ENCODE results near the gene PAPPA. TPM values are rescaled to one million over a fixed set of nuclear protein-coding genes. Genes with fewer than 3 reads are reported as not detected.
A peak's percentile ranks its signal among the peaks of the same experiment; 100 is the strongest.

PAPPA gene
- total and polyA plus RNA-seq, 9 of the 15 experiments (the other 6 are each of a cell fraction or from before 2014, with no cell fraction given), result 0.06 to 0.18 (median 0.11) TPM

DNA sequence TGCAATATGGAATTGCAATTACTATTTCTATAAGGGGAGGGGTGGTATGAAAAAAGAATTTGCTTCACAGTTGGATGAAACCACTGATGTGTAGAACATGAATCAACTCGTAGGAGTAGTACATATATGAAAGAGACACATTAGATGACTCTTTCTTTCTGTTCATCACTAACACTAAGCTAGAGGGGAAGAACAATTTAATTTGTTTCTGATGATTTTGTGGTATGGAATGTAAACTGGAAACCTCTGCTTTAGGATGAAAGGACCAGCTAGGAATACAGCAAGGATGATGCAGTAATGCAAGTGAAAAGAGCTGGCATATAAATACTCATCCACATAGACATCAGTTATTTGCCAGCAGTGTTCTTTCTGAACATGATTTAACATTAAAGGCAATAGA, 113.4 kb downstream of the PAPPA start (continued):
- TF ChIP-seq RFX1 (IDR thresholded peaks at IDR 0.05) (no peak), POLR2G (IDR thresholded peaks at IDR 0.05; ENCODE audit: low read depth, low read length) (no peak)
- TF ChIP-seq, protein P1, sequence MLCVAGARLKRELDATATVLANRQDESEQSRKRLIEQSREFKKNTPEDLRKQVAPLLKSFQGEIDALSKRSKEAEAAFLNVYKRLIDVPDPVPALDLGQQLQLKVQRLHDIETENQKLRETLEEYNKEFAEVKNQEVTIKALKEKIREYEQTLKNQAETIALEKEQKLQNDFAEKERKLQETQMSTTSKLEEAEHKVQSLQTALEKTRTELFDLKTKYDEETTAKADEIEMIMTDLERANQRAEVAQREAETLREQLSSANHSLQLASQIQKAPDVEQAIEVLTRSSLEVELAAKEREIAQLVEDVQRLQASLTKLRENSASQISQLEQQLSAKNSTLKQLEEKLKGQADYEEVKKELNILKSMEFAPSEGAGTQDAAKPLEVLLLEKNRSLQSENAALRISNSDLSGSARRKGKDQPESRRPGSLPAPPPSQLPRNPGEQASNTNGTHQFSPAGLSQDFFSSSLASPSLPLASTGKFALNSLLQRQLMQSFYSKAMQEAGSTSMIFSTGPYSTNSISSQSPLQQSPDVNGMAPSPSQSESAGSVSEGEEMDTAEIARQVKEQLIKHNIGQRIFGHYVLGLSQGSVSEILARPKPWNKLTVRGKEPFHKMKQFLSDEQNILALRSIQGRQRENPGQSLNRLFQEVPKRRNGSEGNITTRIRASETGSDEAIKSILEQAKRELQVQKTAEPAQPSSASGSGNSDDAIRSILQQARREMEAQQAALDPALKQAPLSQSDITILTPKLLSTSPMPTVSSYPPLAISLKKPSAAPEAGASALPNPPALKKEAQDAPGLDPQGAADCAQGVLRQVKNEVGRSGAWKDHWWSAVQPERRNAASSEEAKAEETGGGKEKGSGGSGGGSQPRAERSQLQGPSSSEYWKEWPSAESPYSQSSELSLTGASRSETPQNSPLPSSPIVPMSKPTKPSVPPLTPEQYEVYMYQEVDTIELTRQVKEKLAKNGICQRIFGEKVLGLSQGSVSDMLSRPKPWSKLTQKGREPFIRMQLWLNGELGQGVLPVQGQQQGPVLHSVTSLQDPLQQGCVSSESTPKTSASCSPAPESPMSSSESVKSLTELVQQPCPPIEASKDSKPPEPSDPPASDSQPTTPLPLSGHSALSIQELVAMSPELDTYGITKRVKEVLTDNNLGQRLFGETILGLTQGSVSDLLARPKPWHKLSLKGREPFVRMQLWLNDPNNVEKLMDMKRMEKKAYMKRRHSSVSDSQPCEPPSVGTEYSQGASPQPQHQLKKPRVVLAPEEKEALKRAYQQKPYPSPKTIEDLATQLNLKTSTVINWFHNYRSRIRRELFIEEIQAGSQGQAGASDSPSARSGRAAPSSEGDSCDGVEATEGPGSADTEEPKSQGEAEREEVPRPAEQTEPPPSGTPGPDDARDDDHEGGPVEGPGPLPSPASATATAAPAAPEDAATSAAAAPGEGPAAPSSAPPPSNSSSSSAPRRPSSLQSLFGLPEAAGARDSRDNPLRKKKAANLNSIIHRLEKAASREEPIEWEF (CRISPR knock-in tag; IDR thresholded peaks at IDR 0.05), result no peak

GRCh38 chr9:116269250-116269649, 115.7 kb downstream of the PAPPA start:
- no peaks in the 10 kb centered on the region for H3K36me3 ChIP-seq (ENCODE audit: control insufficient read depth, insufficient read depth, low read length)
- H3K4me3 ChIP-seq, result no peak overlapping the region
- no peak overlapping the region for H2AFZ ChIP-seq (ENCODE audit: low read depth, low read length)
- ChIA-PET POLR2A (interaction anchor here (1.5 kb wide), 1 partner anchor 9 kb away, joined by 4 read pairs; no protein-coding TSS in a partner anchor), CTCF (ENCODE audit: low intra/inter-chr PET ratio) (no interaction called here)
- no peak for DNase-seq (ENCODE audit: extremely low read depth in 1 of 4, low spot score in 3 of 4)
- H3K9me3 ChIP-seq (replicated peaks; ENCODE audit: control insufficient read depth, insufficient read depth, low read depth, low read length), result no peaks in the 10 kb centered on the region
- FAIRE-seq, result no peak
- no peaks in the 10 kb centered on the region for H3K27me3 ChIP-seq (ENCODE audit: control insufficient read depth in 2 of 2, insufficient read depth in 2 of 2, low read length in 2 of 2)
- BruUV-seq (replicated peaks), result no TSS peak
- no peak for ATAC-seq
- H4K20me1 ChIP-seq (replicated peaks; ENCODE audit: control insufficient read depth, insufficient read depth, low read length), result no peaks in the 10 kb centered on the region
- no peak overlapping the region for H3K27ac ChIP-seq (ENCODE audit: extremely low read depth, low read depth, low read length)
- 3% methylated on average over 2 of the region's 2 CpGs for WGBS (ENCODE audit: insufficient coverage, low coverage, missing lambda C conversion rate)
- H3K4me2 ChIP-seq (ENCODE audit: insufficient read depth, low read length), result no peak overlapping the region
- H3K9ac ChIP-seq (ENCODE audit: insufficient read depth in 1 of 2, low read depth in 2 of 2, low read length in 2 of 2), result no peak overlapping the region
- intact Hi-C loops (cut with micrococcal nuclease) (loop anchor here (2.0 kb wide), 1 partner anchor 304 kb away; no protein-coding TSS in a partner anchor), in situ Hi-C loops (cut with MboI) (no loop called here)
- H3K4me1 ChIP-seq (replicated peaks in 1 of 2; ENCODE audit: control insufficient read depth in 2 of 2, insufficient read depth in 2 of 2, low read length in 2 of 2), result no peaks in the 10 kb centered on the region
- H3K79me2 ChIP-seq (ENCODE audit: control insufficient read depth, insufficient read depth, low read length), result no peaks in the 10 kb centered on the region
- no peaks in the 10 kb centered on the region for H3K9me1 ChIP-seq (ENCODE audit: control insufficient read depth, insufficient read depth, low read length)
- TF ChIP-seq, protein P2, sequence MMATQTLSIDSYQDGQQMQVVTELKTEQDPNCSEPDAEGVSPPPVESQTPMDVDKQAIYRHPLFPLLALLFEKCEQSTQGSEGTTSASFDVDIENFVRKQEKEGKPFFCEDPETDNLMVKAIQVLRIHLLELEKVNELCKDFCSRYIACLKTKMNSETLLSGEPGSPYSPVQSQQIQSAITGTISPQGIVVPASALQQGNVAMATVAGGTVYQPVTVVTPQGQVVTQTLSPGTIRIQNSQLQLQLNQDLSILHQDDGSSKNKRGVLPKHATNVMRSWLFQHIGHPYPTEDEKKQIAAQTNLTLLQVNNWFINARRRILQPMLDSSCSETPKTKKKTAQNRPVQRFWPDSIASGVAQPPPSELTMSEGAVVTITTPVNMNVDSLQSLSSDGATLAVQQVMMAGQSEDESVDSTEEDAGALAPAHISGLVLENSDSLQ (IDR thresholded peaks at IDR 0.05), result peak; percentile 63
- TF ChIP-seq TEAD2 (tag; IDR thresholded peaks at IDR 0.05), result no peak
- no peak for TF ChIP-seq ZNF311 (CRISPR knock-in tag; IDR thresholded peaks at IDR 0.05)
- peak; percentile 62 for TF ChIP-seq NFIC (IDR thresholded peaks at IDR 0.05)
- TF ChIP-seq ZNF398 (CRISPR knock-in tag; IDR thresholded peaks at IDR 0.05), result no peak
- TF ChIP-seq HNRNPLL (IDR thresholded peaks at IDR 0.05; ENCODE audit: low read depth, low read length, poor library complexity, severe bottlenecking), result no peak
- no peak for TF ChIP-seq MTA2 (IDR thresholded peaks at IDR 0.05; ENCODE audit: low read depth)
- TF ChIP-seq TAL1 (IDR thresholded peaks at IDR 0.05), result no peak
- TF ChIP-seq SRSF7 (optimal IDR thresholded peaks at IDR 0.05; ENCODE audit: low read depth, low read length), result no peak
- no peak for TF ChIP-seq HMG20A (CRISPR knock-in tag; conservative IDR thresholded peaks at IDR 0.05)
- peak; percentile 31; the same call in 1 of the 2 replicates for TF ChIP-seq CTBP1 (IDR thresholded peaks at IDR 0.05; ENCODE audit: borderline replicate concordance)
- no peak for TF ChIP-seq SMARCE1 (IDR thresholded peaks at IDR 0.05)
